Measurements from ENCODE around the gene TNNI2. TPM values are rescaled to one million over a fixed set of nuclear protein-coding genes. Genes with fewer than 3 reads are reported as not detected.

TNNI2 gene
- total RNA-seq, 4 donors from 2014 or later: 1,499 to 3,728 (median 2,254) TPM

- Histone ChIP-seq H3K36me3 (no peaks in the 10 kb centered on the region), H3K27me3 (no peaks in the 10 kb centered on the region), H3K4me1 (no peaks in the 10 kb centered on the region), H3K9me3 (no peaks in the 10 kb centered on the region), H3K4me3 (no peak overlapping the region), H3K27ac (no peak overlapping the region)
- intact Hi-C loops (cut with DNase I; ENCODE audit: low total_unique reads) (no loop called here), in situ Hi-C loops (cut with MboI; ENCODE audit: low sequenced_read_pairs in 4 of 4) (loop anchor here in 2 of 4 donors (5.0 to 10.0 kb wide), 2 partner anchors 129 to 131 kb away; partner anchors contain the start of gene KRTAP5-6 (in 2 of the 2))
- no peak for ATAC-seq
- no peak for DNase-seq
- no peak for TF ChIP-seq CTCF (IDR thresholded peaks at IDR 0.05 in 4 of 5, conservative IDR thresholded peaks at IDR 0.05 in 1 of 5)
- no peak for TF ChIP-seq POLR2A (IDR thresholded peaks at IDR 0.05)
These were observed 12.9 kb upstream of the TNNI2 start for GRCh38 chr11:1825785-1826451.

- in situ Hi-C loops (cut with MboI; ENCODE audit: low sequenced_read_pairs in 4 of 4): loop anchor here in 2 of 4 donors (5.0 to 10.0 kb wide), 2 partner anchors 129 to 132 kb away; partner anchors contain the start of gene KRTAP5-6 (in 2 of the 2)
- TF ChIP-seq POLR2A (IDR thresholded peaks at IDR 0.05) (no peak), CTCF (IDR thresholded peaks at IDR 0.05 in 4 of 5, conservative IDR thresholded peaks at IDR 0.05 in 1 of 5) (no peak)
- H3K4me3 ChIP-seq: no peak overlapping the region
- H3K9me3 ChIP-seq: no peaks in the 10 kb centered on the region
- ATAC-seq: no peak
- no peaks in the 10 kb centered on the region for H3K27me3 ChIP-seq
- DNase-seq: no peak
- H3K27ac ChIP-seq: no peak overlapping the region
- no peaks in the 10 kb centered on the region for H3K36me3 ChIP-seq
- H3K4me1 ChIP-seq: no peaks in the 10 kb centered on the region
- intact Hi-C loops (cut with DNase I; ENCODE audit: low total_unique reads): no loop called here
These were observed 12.2 kb upstream of the TNNI2 start for GRCh38 chr11:1826552-1827094.

GRCh38 chr11:1827095-1827813 is 11.5 kb upstream of the TNNI2 start:
- peak in 1 of 2 donors; percentile 23 for ATAC-seq
- Histone ChIP-seq H3K9me3 (no peaks in the 10 kb centered on the region), H3K36me3 (no peaks in the 10 kb centered on the region), H3K27me3 (no peaks in the 10 kb centered on the region), H3K27ac (no peak overlapping the region), H3K4me3 (no peak overlapping the region), H3K4me1 (no peaks in the 10 kb centered on the region)
- in situ Hi-C loops (cut with MboI; ENCODE audit: low sequenced_read_pairs in 4 of 4): loop anchor here in 2 of 4 donors (5.0 to 10.0 kb wide), 2 partner anchors 130 to 132 kb away; partner anchors contain the start of gene KRTAP5-6 (in 2 of the 2)
- intact Hi-C loops (cut with DNase I; ENCODE audit: low total_unique reads): no loop called here
- TF ChIP-seq CTCF (IDR thresholded peaks at IDR 0.05 in 4 of 5, conservative IDR thresholded peaks at IDR 0.05 in 1 of 5): no peak
- no peak for TF ChIP-seq POLR2A (IDR thresholded peaks at IDR 0.05)
- peak in 1 of 2 donors; percentile 15 for DNase-seq

GRCh38 chr11:1827931-1828330 is 10.8 kb upstream of the TNNI2 start:
- TF ChIP-seq POLR2A (IDR thresholded peaks at IDR 0.05): no peak
- TF ChIP-seq CTCF (IDR thresholded peaks at IDR 0.05 in 4 of 5, conservative IDR thresholded peaks at IDR 0.05 in 1 of 5): no peak
- Histone ChIP-seq H3K27me3 (no peaks in the 10 kb centered on the region), H3K36me3 (no peaks in the 10 kb centered on the region), H3K27ac (no peak overlapping the region), H3K9me3 (no peaks in the 10 kb centered on the region), H3K4me3 (no peak overlapping the region), H3K4me1 (no peaks in the 10 kb centered on the region)
- in situ Hi-C loops (cut with MboI; ENCODE audit: low sequenced_read_pairs in 4 of 4): loop anchor here in 2 of 4 donors (5.0 to 10.0 kb wide), 2 partner anchors 131 to 133 kb away; partner anchors contain the start of gene KRTAP5-6 (in 2 of the 2)
- intact Hi-C loops (cut with DNase I; ENCODE audit: low total_unique reads): no loop called here
- DNase-seq (no peak), ATAC-seq (no peak)

Measured in gastrocnemius medialis (tissue), 4 donors.